Uterus (tissue), 4 donors: ENCODE measurements around the gene APOBEC3G. TPM values are rescaled to one million over a fixed set of nuclear protein-coding genes. Genes with fewer than 3 reads are reported as not detected.

ENCODE experiments used
- DNase-seq, 2 donors: peaks; one replicate each; pipeline ENCODE4 v3.0.0-alpha.2; 2019 to 2020
- H3K27ac ChIP-seq, 2 donors: fragments of 200-600 bp; sonication (generic); 1 replicate in 1 of 2; 2 replicates in 1 of 2; pipeline ENCODE4 v1.5.1; 2016 to 2018
- H3K27me3 ChIP-seq, 2 donors: fragments of 200-600 bp; sonication (generic); one replicate each; pipeline ENCODE4 v1.5.1; 2018 to 2019; ENCODE audit warnings: control low read depth in 1 of 2
- H3K36me3 ChIP-seq, 2 donors: fragments of 200-600 bp; sonication (generic); one replicate each; pipeline ENCODE4 v1.5.1; 2019; ENCODE audit warnings: control low read depth in 1 of 2
- H3K4me1 ChIP-seq, 2 donors: fragments of 200-600 bp; sonication (generic); one replicate each; pipeline ENCODE4 v1.5.1; 2018 to 2019; ENCODE audit warnings: control low read depth in 1 of 2
- H3K4me3 ChIP-seq, 2 donors: fragments of 200-600 bp; sonication (generic); 1 replicate in 1 of 2; 2 replicates in 1 of 2; pipeline ENCODE4 v1.5.1; 2018 to 2019; ENCODE audit warnings: mild to moderate bottlenecking in 1 of 2
- H3K9me3 ChIP-seq, 2 donors: fragments of 200-600 bp; sonication (generic); one replicate each; pipeline ENCODE4 v1.5.1; 2019; ENCODE audit warnings: control low read depth in 1 of 2
- POLR2A ChIP-seq, 2 donors: fragments of 450-650 bp; IDR thresholded peaks; one replicate each; pipeline ENCODE4 v1.6.1; 2016; ENCODE audit warnings: antibody characterized with exemption in 2 of 2, mild to moderate bottlenecking in 1 of 2, moderate library complexity in 1 of 2
- intact Hi-C: fragments of 100-400 bp; cut with DNase I; formaldehyde crosslinking; loops from one replicate; pipeline ENCODE4 v1.15.1; 2023; ENCODE audit warnings: low total_unique reads
- total RNA-seq, 4 donors: library from RNA; depleted of rRNA in 3 of 4; stranded (reverse); fragments of >200 nt in 3 of 4; gene quantifications; one replicate each; pipeline versions ENCODE4 v1.1.0 to v1.2.4, GENCODE V29; 2014 to 2023
- TF ChIP-seq, protein P1 (sequence below), 4 experiments: fragments of 200-600 bp in 2 of 4; fragments of 450-650 bp in 2 of 4; sonication (generic) in 2 of 4; IDR thresholded peaks; one replicate each; pipeline ENCODE4 v1.5.1; 2016 to 2019; ENCODE audit warnings: antibody characterized with exemption in 4 of 4, mild to moderate bottlenecking in 2 of 4, moderate library complexity in 1 of 4
- donor health status: DM: yes; HTN: yes; CAD: no.

Gene APOBEC3G
- total RNA-seq, 4 donors from 2014 or later: 5.9 to 36.1 (median 21.6) TPM

DNA sequence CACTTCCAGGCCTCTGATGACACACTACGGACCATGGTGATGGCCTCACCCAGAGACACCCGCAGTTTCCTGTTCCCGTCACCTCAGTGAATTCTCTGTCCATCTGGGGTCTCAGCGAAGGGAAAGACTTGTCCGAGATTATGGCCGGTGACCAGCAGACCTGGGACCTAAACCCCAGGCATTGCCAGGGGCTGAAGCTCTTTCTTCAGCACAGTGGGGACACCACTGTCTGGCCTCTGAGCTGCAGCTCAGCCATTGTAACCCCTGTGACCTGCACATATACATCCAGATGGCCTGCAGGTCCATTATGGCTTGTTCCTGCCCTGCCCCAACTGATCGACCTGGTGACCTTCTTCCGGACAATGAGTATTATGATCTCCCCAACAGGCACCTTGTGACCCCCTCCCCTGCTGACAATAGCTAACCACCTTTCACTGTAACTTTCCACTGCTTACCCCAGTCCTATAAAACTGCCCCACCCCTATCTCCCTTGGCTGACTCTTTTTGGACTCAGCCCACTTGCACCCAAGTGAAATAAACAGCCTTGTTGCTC lies 53.2 kb downstream of the APOBEC3G start:
- Histone ChIP-seq H3K27me3 (no peaks in the 10 kb centered on the region), H3K9me3 (no peaks in the 10 kb centered on the region), H3K27ac (no peak overlapping the region), H3K4me3 (no peak overlapping the region), H3K4me1 (no peaks in the 10 kb centered on the region), H3K36me3 (no peaks in the 10 kb centered on the region)
- TF ChIP-seq, protein P1, sequence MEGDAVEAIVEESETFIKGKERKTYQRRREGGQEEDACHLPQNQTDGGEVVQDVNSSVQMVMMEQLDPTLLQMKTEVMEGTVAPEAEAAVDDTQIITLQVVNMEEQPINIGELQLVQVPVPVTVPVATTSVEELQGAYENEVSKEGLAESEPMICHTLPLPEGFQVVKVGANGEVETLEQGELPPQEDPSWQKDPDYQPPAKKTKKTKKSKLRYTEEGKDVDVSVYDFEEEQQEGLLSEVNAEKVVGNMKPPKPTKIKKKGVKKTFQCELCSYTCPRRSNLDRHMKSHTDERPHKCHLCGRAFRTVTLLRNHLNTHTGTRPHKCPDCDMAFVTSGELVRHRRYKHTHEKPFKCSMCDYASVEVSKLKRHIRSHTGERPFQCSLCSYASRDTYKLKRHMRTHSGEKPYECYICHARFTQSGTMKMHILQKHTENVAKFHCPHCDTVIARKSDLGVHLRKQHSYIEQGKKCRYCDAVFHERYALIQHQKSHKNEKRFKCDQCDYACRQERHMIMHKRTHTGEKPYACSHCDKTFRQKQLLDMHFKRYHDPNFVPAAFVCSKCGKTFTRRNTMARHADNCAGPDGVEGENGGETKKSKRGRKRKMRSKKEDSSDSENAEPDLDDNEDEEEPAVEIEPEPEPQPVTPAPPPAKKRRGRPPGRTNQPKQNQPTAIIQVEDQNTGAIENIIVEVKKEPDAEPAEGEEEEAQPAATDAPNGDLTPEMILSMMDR (IDR thresholded peaks at IDR 0.05): no peak
- TF ChIP-seq POLR2A (IDR thresholded peaks at IDR 0.05): no peak
- intact Hi-C loops: no loop called here
- DNase-seq: no peak

DNA sequence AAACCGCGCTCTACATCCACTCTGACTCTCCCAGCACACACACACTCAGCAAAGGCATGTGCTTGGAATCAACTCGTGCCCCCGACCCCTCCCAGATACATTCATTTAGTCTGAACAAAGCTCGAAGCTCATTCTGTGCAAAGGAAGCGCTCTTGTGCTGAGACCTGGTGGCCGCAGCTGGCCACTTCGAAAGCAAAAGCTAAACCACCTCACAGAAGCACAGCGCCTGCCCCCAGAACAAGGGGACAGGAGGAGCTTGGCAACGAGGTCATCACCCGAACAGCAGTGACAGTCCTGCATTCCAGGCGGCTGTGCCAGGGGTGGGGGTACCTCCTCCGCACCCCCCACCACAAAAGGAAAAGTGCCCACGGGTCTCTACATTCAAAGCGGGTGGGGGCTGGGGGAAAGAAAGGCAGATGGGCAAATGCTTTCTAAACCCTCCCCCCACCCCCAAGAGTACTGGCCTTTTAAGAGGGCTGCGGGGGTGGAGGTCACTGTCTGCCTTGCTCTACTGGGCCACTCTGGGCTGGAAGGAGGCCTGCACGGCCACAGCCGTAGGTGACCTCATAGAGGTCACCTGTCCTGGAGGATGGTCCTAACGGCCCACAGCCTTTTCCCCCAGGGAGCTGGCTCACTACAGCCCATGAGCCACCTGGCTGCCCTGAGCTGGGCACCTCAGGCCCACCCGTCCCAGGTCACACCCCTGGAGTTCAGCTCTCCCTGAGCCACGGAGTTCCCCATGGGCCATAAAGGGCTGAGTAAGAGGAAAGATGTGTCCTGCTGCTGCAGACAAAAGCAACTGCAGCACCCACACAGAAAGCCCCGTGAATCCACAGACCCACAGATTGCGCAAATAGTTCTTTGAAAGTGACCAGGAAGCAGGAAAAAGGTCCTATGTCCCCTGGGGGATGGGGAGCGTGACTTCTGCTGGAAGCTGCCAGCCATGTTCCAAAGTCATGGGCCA lies 54.1 kb downstream of the APOBEC3G start:
- TF ChIP-seq, protein P1 (IDR thresholded peaks at IDR 0.05): no peak
- TF ChIP-seq POLR2A (IDR thresholded peaks at IDR 0.05): no peak
- no peaks in the 10 kb centered on the region for H3K36me3 ChIP-seq
- no peaks in the 10 kb centered on the region for H3K4me1 ChIP-seq
- H3K27me3 ChIP-seq: no peaks in the 10 kb centered on the region
- intact Hi-C loops: no loop called here
- H3K27ac ChIP-seq: no peak overlapping the region
- H3K9me3 ChIP-seq: no peaks in the 10 kb centered on the region
- no peak overlapping the region for H3K4me3 ChIP-seq
- no peak for DNase-seq

DNA sequence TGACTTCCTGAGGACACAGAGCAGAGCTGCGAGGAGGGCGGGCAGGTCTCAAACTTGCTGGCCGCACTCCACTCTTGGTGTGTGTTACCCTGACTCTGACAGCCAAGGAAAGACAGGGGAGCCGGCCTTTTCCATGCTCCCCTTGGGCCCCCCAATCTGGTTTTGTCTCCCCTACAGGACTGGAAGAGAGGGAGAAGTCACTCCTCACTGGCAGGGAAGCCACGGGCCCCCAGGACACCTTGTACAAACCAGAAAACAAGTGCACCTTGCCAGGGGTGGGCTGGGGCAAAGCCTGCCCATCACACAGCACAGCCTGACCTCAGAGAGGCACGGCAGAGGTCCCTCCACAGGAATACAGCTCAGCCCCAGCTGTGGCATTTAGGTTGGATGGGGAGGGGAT lies 55.2 kb downstream of the APOBEC3G start:
- DNase-seq: no peak
- intact Hi-C loops: no loop called here
- Histone ChIP-seq H3K4me3 (no peak overlapping the region), H3K27me3 (no peaks in the 10 kb centered on the region), H3K27ac (no peak overlapping the region), H3K36me3 (no peaks in the 10 kb centered on the region), H3K9me3 (no peaks in the 10 kb centered on the region), H3K4me1 (no peaks in the 10 kb centered on the region)
- TF ChIP-seq, protein P1 (IDR thresholded peaks at IDR 0.05): no peak
- TF ChIP-seq POLR2A (IDR thresholded peaks at IDR 0.05): no peak

DNA sequence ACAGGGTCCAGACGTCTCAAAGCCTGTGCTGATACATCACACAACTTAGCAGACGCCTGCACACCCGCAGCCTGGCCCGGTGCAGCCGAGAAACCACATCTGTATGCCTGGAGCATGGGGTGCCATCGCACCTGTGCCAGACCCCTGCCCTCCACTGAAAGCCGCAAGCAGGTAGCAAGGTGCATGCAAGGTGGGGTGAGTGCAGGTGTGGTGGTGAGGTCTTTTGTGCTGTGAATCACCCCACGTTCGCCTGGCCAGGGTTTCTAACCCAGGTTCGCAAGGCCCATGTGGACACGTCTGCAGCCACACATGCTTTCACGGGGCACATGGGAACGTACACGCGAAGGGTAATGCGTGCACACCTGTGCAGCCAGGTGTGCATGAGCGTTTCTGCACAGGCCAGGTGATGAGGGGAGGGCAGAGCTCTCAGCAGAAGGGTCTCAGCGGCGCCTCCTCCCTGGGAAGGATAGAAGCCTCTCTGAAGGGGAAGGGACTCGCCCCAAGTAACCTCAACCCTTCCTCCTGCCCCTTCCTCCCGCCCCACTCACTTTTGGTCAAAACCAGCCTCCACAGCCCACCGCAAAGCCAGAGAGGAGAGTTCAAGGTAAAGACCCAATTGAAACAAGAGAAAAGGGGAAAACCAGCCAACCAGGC lies 55.9 kb downstream of the APOBEC3G start:
- Histone ChIP-seq H3K4me1 (no peaks in the 10 kb centered on the region), H3K36me3 (no peaks in the 10 kb centered on the region), H3K27ac (no peak overlapping the region), H3K27me3 (no peaks in the 10 kb centered on the region), H3K4me3 (no peak overlapping the region), H3K9me3 (no peaks in the 10 kb centered on the region)
- DNase-seq: no peak
- TF ChIP-seq, protein P1 (IDR thresholded peaks at IDR 0.05): no peak
- TF ChIP-seq POLR2A (IDR thresholded peaks at IDR 0.05): no peak
- intact Hi-C loops: no loop called here

DNA sequence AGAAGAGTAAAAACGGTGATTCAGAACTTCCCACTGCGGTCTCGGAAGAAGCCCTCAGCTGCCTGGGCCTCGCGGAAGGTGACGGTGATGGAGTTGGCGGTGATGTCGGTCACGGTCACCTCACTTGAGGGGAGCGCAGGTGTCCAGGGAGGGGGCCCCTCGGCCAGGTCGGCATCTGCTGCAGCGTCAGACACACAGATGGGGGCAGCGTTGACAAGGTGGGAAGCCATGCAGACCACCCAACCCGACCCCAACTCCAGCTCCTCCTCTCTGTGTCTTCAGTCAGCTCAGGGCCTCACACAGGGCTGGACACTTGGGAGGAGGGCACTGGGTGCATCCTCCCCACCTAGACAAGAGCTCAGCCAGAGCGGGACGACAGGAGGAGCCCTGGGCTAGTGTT lies 56.8 kb downstream of the APOBEC3G start:
- intact Hi-C loops: no loop called here
- Histone ChIP-seq H3K27me3 (no peaks in the 10 kb centered on the region), H3K9me3 (no peaks in the 10 kb centered on the region), H3K4me1 (no peaks in the 10 kb centered on the region), H3K36me3 (no peaks in the 10 kb centered on the region), H3K4me3 (no peak overlapping the region), H3K27ac (no peak overlapping the region)
- no peak for DNase-seq
- TF ChIP-seq POLR2A (IDR thresholded peaks at IDR 0.05): no peak
- TF ChIP-seq, protein P1 (IDR thresholded peaks at IDR 0.05): no peak
